SU-DHL-6 (cell line): ENCODE results near the gene ERBB4.

ENCODE experiments used
- CTCF ChIP-seq: fragments of 200-600 bp; sonication (generic); IDR thresholded peaks from one replicate; pipeline ENCODE4 v1.5.1; 2017; ENCODE audit warnings: antibody characterized with exemption, mild to moderate bottlenecking, low read length, moderate library complexity; ENCODE audit not compliant: insufficient read depth, poor library complexity, severe bottlenecking
- EZH2phosphoT487 ChIP-seq: fragments of 200-600 bp; sonication (generic), shearing (Covaris generic); conservative IDR thresholded peaks from 2 replicates; pipeline ENCODE4 v1.6.1; 2018; ENCODE audit warnings: mild to moderate bottlenecking, antibody characterized with exemption, low read length, moderate library complexity, mixed read lengths

GRCh38 chr2:212392043-212392442, 146.6 kb downstream of the ERBB4 start:
- TF ChIP-seq CTCF (no peak), EZH2phosphoT487 (no peak)
